CD4-positive, alpha-beta T cell treated with Interferon alpha-2 for 1 hour (primary cell): ENCODE measurements around the gene TMPO.
"Not testable (repeated sequence)": the region's sequence is repeated elsewhere in the genome, so short reads cannot be mapped to it uniquely, and the experiment has no call there.

ENCODE experiments used
- DNase-seq, 2 donors: peaks; one replicate each; pipeline ENCODE4 v3.0.0-alpha.2; 2020 to 2022

Gene TMPO

GRCh38 chr12:98579347-98579746 lies 64.0 kb downstream of the TMPO start:
- DNase-seq = no peak

DNA sequence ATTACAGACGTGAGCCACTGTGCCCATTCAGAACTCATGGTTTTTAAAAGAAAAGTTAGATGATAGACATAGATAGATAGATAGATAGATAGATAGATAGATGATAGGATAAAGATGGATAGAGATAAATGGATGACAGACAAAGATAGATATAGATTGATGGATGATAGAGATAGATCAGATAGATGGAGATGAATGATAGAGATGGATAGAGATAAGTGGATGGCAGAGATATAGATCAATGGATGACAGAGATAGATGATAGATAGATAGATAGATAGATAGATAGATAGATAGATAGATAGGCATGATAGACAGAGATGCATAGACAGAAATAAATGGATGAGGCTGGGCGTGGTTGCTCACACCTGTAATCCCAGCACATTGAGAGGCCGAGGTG lies 64.4 kb downstream of the TMPO start:
- no peak for DNase-seq

GRCh38 chr12:98580695-98581094 lies 65.3 kb downstream of the TMPO start:
- DNase-seq = no peak

DNA sequence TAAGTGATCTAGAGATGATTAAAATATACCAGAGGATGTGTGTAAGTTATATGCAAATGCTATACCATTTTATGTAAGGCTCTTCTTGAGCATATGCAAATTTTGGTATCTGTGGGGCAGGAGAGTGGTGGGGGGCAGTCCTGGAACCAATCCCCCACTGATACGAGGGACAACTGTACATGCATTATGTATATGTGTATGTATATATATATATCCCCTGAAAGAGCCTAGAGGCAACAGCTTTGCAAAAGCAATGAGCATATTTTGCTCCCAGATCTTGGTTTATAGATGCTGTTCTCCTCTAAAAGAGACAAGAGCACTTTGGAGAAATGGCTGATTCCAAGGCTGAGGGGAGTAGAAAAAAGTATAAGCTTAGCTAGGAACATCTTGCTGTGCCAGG lies 65.7 kb downstream of the TMPO start:
- no peak for DNase-seq

DNA sequence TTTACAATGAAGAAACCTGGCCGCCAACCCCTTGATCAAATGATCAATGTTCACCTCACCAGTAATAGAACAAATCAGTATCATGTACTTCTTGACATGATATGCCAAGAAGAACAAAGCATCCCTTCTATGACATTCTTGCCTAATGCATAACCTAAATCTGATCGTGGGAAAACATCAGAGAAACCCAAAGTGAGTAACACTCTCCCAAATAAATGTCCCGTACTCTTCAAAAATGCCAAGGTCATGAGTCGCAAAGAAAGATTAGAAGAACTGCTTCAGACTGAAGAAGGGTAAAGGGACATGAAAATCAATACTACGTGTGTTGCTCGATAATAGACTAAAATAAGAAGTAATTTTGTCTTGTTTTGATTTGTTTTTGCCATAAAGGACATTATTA lies 66.7 kb downstream of the TMPO start:
- DNase-seq = no peak

GRCh38 chr12:98587084-98587483 lies 71.7 kb downstream of the TMPO start:
- DNase-seq = no peak

GRCh38 chr12:98591209-98591608 lies 75.8 kb downstream of the TMPO start:
- DNase-seq = no peak

DNA sequence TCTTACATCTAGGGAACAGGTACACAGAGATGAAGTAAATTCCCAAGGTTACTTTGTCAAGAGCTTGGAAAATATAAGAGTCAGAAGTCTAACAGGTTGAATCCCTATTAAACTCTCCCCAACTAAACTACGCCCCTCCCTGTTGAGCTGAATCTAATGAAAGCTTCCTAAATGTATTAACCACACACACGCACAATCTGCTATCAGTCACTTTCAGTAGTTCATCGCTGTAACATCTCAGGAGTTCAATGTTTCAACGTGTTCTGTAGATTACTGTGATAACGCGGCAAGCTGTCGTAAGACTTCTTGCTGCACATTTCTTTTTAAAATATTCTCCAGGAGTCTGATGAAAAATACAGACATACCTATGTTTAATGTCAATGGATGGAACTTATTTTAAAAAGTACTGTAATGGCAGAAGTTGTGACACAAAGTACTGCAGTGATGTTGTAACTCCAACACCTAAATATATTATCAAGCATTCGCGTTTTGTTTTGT lies 77.5 kb downstream of the TMPO start:
- peak in 1 of 2 donors; percentile 57 for DNase-seq

DNA sequence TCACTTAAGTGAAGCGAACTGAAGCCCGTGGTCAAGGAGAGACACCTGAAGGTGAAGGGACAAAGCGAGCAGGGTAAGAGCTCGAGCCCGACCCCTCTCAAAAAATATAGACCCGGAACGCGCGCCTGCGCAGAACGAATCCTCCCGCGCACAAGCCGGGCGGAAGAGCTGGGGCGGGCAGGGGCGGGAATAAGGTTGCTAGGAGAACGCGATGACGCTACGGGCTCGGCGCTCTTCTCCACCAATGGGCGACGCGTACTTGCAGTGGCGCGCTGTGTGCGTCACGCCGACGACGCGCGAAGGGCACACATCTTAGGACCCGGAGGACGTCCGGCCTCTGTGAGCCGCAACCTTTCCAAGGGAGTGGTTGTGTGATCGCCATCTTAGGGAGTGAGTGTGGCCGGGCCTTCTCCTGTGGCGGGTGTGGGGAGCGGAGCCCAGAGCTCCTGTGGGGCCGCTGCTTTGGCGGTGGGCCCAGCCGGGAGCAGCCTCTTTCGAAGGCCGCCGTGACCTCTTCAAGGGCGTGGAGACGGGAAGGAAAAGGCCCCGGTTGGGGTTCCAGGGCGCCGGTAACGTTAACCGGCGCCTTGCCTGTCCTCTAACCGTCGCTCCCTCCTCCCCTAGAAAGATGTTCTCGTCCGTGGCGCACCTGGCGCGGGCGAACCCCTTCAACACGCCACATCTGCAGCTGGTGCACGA lies 78.1 kb downstream of the TMPO start, which contains the start of gene SLC25A3:
SLC25A3 (plus strand) TSS at position 336 of the 699 bp plus-strand sequence; CDS start at position 629, 293 bp downstream.
- peak; percentile 97 for DNase-seq

DNA sequence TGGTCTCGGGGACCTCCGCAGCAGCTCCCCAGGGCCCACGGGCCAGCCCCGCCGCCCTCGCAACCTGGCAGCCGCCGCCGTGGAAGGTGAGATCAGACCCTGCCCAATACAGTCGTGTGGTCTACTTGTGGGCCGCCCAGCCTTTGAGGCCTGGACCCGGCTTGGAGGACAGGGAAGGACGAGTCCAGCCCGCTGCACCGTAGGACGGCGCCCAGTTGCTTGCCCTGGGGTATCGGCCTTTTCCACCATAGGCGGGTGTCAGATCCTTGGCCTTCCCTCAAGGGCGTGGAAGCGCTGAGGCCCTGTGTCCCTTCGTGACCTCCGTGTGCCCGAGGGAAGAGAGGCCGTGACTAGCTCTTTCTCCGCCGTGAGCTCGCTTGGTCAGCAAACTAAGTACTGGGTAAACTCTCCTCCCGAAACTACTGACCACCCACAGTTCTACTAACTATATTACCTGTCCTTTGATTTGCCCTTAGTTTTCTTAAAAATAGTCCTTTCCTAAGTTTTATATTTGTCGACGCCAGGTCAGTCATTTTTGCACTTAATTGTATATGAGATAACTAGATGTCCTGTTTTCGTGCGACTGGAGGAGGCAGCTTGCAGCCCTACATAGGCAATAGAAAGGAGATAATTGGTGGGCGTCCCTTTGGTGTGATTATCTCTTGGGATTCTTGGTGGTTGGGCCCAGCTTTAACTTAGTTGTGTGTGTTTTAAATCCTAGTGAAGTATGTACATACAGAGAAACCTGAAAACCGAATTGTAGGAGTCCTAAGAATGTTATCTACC lies 78.9 kb downstream of the TMPO start:
- DNase-seq = no peak

DNA sequence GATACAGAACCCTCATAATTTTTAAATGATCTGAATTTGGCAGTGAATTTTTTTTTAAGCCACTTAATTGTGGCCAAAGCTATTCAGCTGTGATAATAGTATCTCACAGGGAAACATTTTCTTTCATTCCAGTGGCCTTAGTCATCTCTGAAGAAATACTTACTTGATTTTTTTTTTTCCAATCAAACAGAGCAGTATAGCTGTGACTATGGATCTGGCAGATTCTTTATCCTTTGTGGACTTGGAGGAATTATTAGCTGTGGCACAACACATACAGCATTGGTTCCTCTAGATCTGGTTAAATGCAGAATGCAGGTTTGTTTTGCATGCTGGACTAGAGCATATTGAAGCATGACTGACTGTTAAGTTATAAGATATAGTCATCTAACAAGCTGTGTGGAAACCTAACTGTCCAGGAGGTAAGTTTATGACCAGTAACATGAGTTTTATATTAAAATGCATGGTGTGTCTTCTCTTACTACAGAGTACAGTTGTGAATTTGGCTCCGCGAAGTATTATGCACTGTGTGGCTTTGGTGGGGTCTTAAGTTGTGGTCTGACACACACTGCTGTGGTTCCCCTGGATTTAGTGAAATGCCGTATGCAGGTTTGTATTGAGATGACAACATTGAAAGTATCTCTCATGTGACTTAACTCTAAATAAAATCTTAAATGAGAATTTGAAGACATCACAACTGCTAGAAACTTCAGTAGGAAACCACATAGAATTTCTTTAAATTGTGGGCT lies 80.0 kb downstream of the TMPO start:
- peak in 1 of 2 donors; percentile 46 for DNase-seq

DNA sequence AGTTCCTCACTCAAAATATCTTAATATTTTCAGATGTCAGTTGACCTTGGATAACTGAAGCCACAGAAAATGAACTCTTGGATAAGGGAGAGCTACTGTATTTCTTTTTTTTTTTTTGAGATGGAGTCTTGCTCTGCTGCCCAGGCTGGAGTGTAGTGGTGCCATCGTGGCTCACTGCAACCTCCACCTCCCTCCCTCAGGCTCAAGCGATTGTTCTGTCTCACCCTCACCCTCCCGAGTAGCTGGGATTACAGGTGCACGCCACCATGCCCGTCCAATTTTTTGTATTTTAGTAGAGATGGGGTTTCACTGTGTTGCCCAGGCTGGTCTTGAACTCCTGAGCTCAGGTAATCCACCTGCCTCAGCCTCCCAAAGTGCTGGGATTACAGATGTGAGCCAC lies 81.9 kb downstream of the TMPO start:
- not testable (repeated sequence) for DNase-seq
